CD4-positive, CD25-positive, alpha-beta regulatory T cell (primary cell): ENCODE measurements around the gene PDZD7. TPM values are rescaled to one million over a fixed set of nuclear protein-coding genes. Genes with fewer than 3 reads are reported as not detected.

Source experiments
- ATAC-seq, 2 donors: fragments of 150-1000 bp; cut with Tn5 transposase; one replicate each; pipeline ENCODE4 v1.10.0; 2021; ENCODE audit warnings: low read depth in 2 of 2, moderate number of reproducible peaks in 2 of 2, moderate library complexity in 1 of 2
- DNase-seq, 3 donors: peaks; one replicate each; pipeline versions ENCODE4 v3.0.0 to v3.0.0-alpha.2; 2012 to 2022; ENCODE audit warnings: mixed read lengths in 1 of 3
- H3K27ac ChIP-seq: one replicate; pipeline ENCODE4 v1.7.0; 2013; ENCODE audit warnings: mild to moderate bottlenecking, low read length; ENCODE audit not compliant: insufficient read depth, poor library complexity, severe bottlenecking
- H3K27me3 ChIP-seq: one replicate; pipeline ENCODE4 v1.7.0; 2013; ENCODE audit warnings: low read length; ENCODE audit not compliant: control insufficient read depth, insufficient read depth
- H3K36me3 ChIP-seq: one replicate; pipeline ENCODE4 v1.7.0; 2013; ENCODE audit warnings: mild to moderate bottlenecking, low read length, moderate library complexity; ENCODE audit not compliant: control insufficient read depth, insufficient read depth
- H3K4me1 ChIP-seq: 2 replicates; pipeline ENCODE4 v1.7.0; 2013; ENCODE audit warnings: mild to moderate bottlenecking, low read length; ENCODE audit not compliant: insufficient read depth, control insufficient read depth, poor library complexity, severe bottlenecking
- H3K4me3 ChIP-seq: one replicate; pipeline ENCODE4 v1.7.0; 2013; ENCODE audit warnings: low read depth, mild to moderate bottlenecking, low read length, moderate library complexity
- H3K9me3 ChIP-seq, 2 experiments: 1 replicate in 1 of 2; 2 replicates in 1 of 2; pipeline ENCODE4 v1.7.0; 2013; ENCODE audit warnings: low read length in 2 of 2, mild to moderate bottlenecking in 1 of 2, moderate library complexity in 1 of 2; ENCODE audit not compliant: control insufficient read depth in 2 of 2
- H3K27ac Mint-ChIP-seq, 3 donors: one replicate each; pipeline ENCODE4 v1.8.0; 2020 to 2022; ENCODE audit warnings: mild to moderate bottlenecking in 3 of 3, mixed read lengths in 3 of 3, moderate library complexity in 2 of 3
- H3K27me3 Mint-ChIP-seq: one replicate; pipeline ENCODE4 v1.8.0; 2022; ENCODE audit warnings: mild to moderate bottlenecking, mixed read lengths
- H3K36me3 Mint-ChIP-seq: one replicate; pipeline ENCODE4 v1.8.0; 2020; ENCODE audit warnings: mixed read lengths
- H3K4me1 Mint-ChIP-seq, 4 donors: one replicate each; pipeline ENCODE4 v1.8.0; 2020 to 2022; ENCODE audit warnings: mixed read lengths in 4 of 4, mild to moderate bottlenecking in 1 of 4
- H3K4me3 Mint-ChIP-seq, 4 donors: one replicate each; pipeline ENCODE4 v1.8.0; 2020 to 2022; ENCODE audit warnings: mild to moderate bottlenecking in 4 of 4, mixed read lengths in 4 of 4, moderate library complexity in 3 of 4
- H3K9me3 Mint-ChIP-seq, 7 donors: one replicate each; pipeline ENCODE4 v1.8.0; 2020 to 2022; ENCODE audit warnings: mixed read lengths in 7 of 7, mild to moderate bottlenecking in 3 of 7, moderate library complexity in 2 of 7
- polyA plus RNA-seq, 4 donors: library from polyadenylated mRNA; unstranded; fragments of 300-500 nt; fragmentation: Illumina TruSeq; gene quantifications; one replicate each; pipeline ENCODE4 v1.2.3, GENCODE V29; 2021
- total RNA-seq: library from RNA; stranded (reverse); gene quantifications from one replicate; pipeline ENCODE4 v1.2.3, GENCODE V29; 2022

The PDZD7 gene
- total and polyA plus RNA-seq, 5 donors from 2014 or later: 0.59 to 3.5 (median 0.78) TPM

- Mint-ChIP-seq H3K4me3 (no peak overlapping the region), H3K27ac (no peak overlapping the region), H3K27me3 (no peaks in the 10 kb centered on the region), H3K9me3 (no peaks in the 10 kb centered on the region), H3K4me1 (peaks cover 0 to 7% (median 5%) of the 10 kb centered on the region in 4 donors), H3K36me3 (peaks cover 44% of the 10 kb centered on the region)
- no peak overlapping the region for H3K27ac ChIP-seq
- no peak for DNase-seq
- H3K27me3 ChIP-seq: no peaks in the 10 kb centered on the region
- no peak overlapping the region for H3K4me3 ChIP-seq
- H3K36me3 ChIP-seq: peaks cover 68% of the 10 kb centered on the region
- no peak for ATAC-seq
- H3K9me3 ChIP-seq: no peaks in the 10 kb centered on the region
- no peaks in the 10 kb centered on the region for H3K4me1 ChIP-seq
Observed at GRCh38 chr10:100960251-100960650, 70.7 kb downstream of the PDZD7 start.

Other genes with a start within 250 kb of the PDZD7 start
- gene SLF2, start 118.2 kb downstream of the PDZD7 start, total RNA-seq: 23.2 TPM
- 10 to 100 TPM; 10.3 to 11.8 (median 10.6) TPM for gene SLF2, start 118.2 kb downstream of the PDZD7 start, polyA plus RNA-seq
- gene SEMA4G, start 61.6 kb downstream of the PDZD7 start, total RNA-seq: 1.1 TPM
- gene SEMA4G, start 61.6 kb downstream of the PDZD7 start, polyA plus RNA-seq: under 1 TPM in 1 of 4 donors, not detected in 3; 0.61 TPM
- gene MRPL43, start 43.6 kb downstream of the PDZD7 start, total RNA-seq: 40.2 TPM
- 100 to 1,000 TPM; 135 to 148 (median 137) TPM for gene MRPL43, start 43.6 kb downstream of the PDZD7 start, polyA plus RNA-seq
- gene TWNK, start 43.6 kb downstream of the PDZD7 start, total RNA-seq: 3.4 TPM
- gene TWNK, start 43.6 kb downstream of the PDZD7 start, polyA plus RNA-seq: 10 to 100 TPM in 1 of 4 donors, 1 to 10 TPM in 3; 3.8 to 12.8 (median 6.7) TPM
- 19.3 TPM for gene LZTS2, start 31.3 kb downstream of the PDZD7 start, total RNA-seq
- gene LZTS2, start 31.3 kb downstream of the PDZD7 start, polyA plus RNA-seq: 10 to 100 TPM; 11.0 to 16.4 (median 12.3) TPM
- 70.4 TPM for gene SFXN3, start 105 bp upstream of the PDZD7 start, total RNA-seq
- gene SFXN3, start 105 bp upstream of the PDZD7 start, polyA plus RNA-seq: 10 to 100 TPM; 17.7 to 21.1 (median 20.2) TPM
- gene KAZALD1, start 30.9 kb upstream of the PDZD7 start, total RNA-seq: not detected
- gene KAZALD1, start 30.9 kb upstream of the PDZD7 start, polyA plus RNA-seq: under 1 TPM in 1 of 4 donors, not detected in 3; 0.62 TPM
- gene TLX1, start 100.2 kb upstream of the PDZD7 start, total RNA-seq: not detected
- gene TLX1, start 100.2 kb upstream of the PDZD7 start, polyA plus RNA-seq: not detected
- not detected for gene LBX1, start 198.3 kb upstream of the PDZD7 start, total RNA-seq
- gene LBX1, start 198.3 kb upstream of the PDZD7 start, polyA plus RNA-seq: not detected